ENCODE data around the gene HMGB3.

Gene HMGB3

GRCh38 chrX:150941580-150941979 lies 41.6 kb upstream of the HMGB3 start:
- TF ChIP-seq CTCF (conservative IDR thresholded peaks at IDR 0.05; ENCODE audit: low read depth) = no peak
- ChIA-PET POLR2A (ENCODE audit: low non-redundant PET) (no interaction called here), CTCF (no interaction called here)
- no peak overlapping the region for H3K27ac ChIP-seq
- no peak for DNase-seq (ENCODE audit: low spot score)

- TF ChIP-seq CTCF (conservative IDR thresholded peaks at IDR 0.05; ENCODE audit: low read depth) = no peak
- ChIA-PET CTCF (no interaction called here), POLR2A (ENCODE audit: low non-redundant PET) (no interaction called here)
- no peak overlapping the region for H3K27ac ChIP-seq
- no peak for DNase-seq (ENCODE audit: low spot score)
These were observed 40.1 kb upstream of the HMGB3 start for GRCh38 chrX:150942942-150943594.

GRCh38 chrX:150944233-150944632 lies 38.9 kb upstream of the HMGB3 start:
- POLR2A ChIA-PET (ENCODE audit: low non-redundant PET) = no interaction called here
- no peak for TF ChIP-seq CTCF (conservative IDR thresholded peaks at IDR 0.05; ENCODE audit: low read depth)
- no peak overlapping the region for H3K27ac ChIP-seq
- no peak for DNase-seq (ENCODE audit: low spot score)
- CTCF ChIA-PET = no interaction called here

GRCh38 chrX:150954951-150955350 lies 28.2 kb upstream of the HMGB3 start:
- no peak for TF ChIP-seq CTCF (conservative IDR thresholded peaks at IDR 0.05; ENCODE audit: low read depth)
- H3K27ac ChIP-seq = no peak overlapping the region
- ChIA-PET CTCF (no interaction called here), POLR2A (ENCODE audit: low non-redundant PET) (no interaction called here)
- no peak for DNase-seq (ENCODE audit: low spot score)

- CTCF ChIA-PET = no interaction called here
These were observed 27.5 kb upstream of the HMGB3 start for GRCh38 chrX:150955590-150955989.

GRCh38 chrX:150958177-150958576 lies 25.0 kb upstream of the HMGB3 start:
- no peak for DNase-seq (ENCODE audit: low spot score)
- no peak for TF ChIP-seq CTCF (conservative IDR thresholded peaks at IDR 0.05; ENCODE audit: low read depth)
- H3K27ac ChIP-seq = no peak overlapping the region
- ChIA-PET CTCF (no interaction called here), POLR2A (ENCODE audit: low non-redundant PET) (no interaction called here)

More at GRCh38 chrX:150955590-150955989, 27.5 kb upstream of the HMGB3 start:
- H3K27ac ChIP-seq = no peak overlapping the region
- no peak for TF ChIP-seq CTCF (conservative IDR thresholded peaks at IDR 0.05; ENCODE audit: low read depth)
- DNase-seq (ENCODE audit: low spot score) = no peak
- POLR2A ChIA-PET (ENCODE audit: low non-redundant PET) = no interaction called here
